OCI-LY3 (cell line): ENCODE results near the gene ANKFN1.

ENCODE experiments used
- H2AFZ ChIP-seq: fragments of 200-600, 300-600 bp; shearing (Covaris generic); 2 replicates; pipeline ENCODE4 v1.6.0; 2014; ENCODE audit warnings: antibody characterized with exemption, low read depth, low read length
- H3K27ac ChIP-seq: fragments of 200-600, 300-600 bp; sonication (generic); 2 replicates; pipeline ENCODE4 v1.5.1; 2014; ENCODE audit warnings: mild to moderate bottlenecking, low read length, moderate library complexity, mixed read lengths
- H3K27me3 ChIP-seq: fragments of 200-600, 300-600 bp; sonication (generic); 2 replicates; pipeline ENCODE4 v1.6.1; 2014; ENCODE audit warnings: low read depth, low read length, mixed read lengths
- H3K36me3 ChIP-seq: fragments of 200-600, 300-600 bp; sonication (generic); replicated peaks from 2 replicates; pipeline ENCODE3; 2014; ENCODE audit warnings: low read depth, low read length, mixed read lengths
- H3K4me1 ChIP-seq: fragments of 300-600, 200-600 bp; sonication (generic); 2 replicates; pipeline ENCODE4 v1.6.1; 2014; ENCODE audit warnings: low read length, mixed read lengths
- H3K4me2 ChIP-seq: fragments of 200-600, 300-600 bp; sonication (generic); 2 replicates; pipeline ENCODE4 v1.6.1; 2014; ENCODE audit warnings: low read length, mixed read lengths
- H3K4me3 ChIP-seq: fragments of 300-600, 200-600 bp; sonication (generic); 2 replicates; pipeline ENCODE4 v1.5.1; 2014; ENCODE audit warnings: antibody characterized with exemption, mild to moderate bottlenecking, low read length, moderate library complexity
- H3K79me2 ChIP-seq: fragments of 300-600, 200-600 bp; shearing (Covaris generic); 2 replicates; pipeline ENCODE4 v1.6.1; 2014; ENCODE audit warnings: mild to moderate bottlenecking, low read length, mixed read lengths
- H3K9ac ChIP-seq: fragments of 300-600, 200-600 bp; shearing (Covaris generic); 2 replicates; pipeline ENCODE4 v1.6.0; 2014; ENCODE audit warnings: mild to moderate bottlenecking, low read length, moderate library complexity
- H3K9me3 ChIP-seq: fragments of 200-600, 300-600 bp; shearing (Covaris generic); 2 replicates; pipeline ENCODE4 v1.6.1; 2014; ENCODE audit warnings: low read length, mixed read lengths; ENCODE audit not compliant: insufficient read depth
- H4K20me1 ChIP-seq: fragments of 200-600, 300-600 bp; sonication (generic); 2 replicates; pipeline ENCODE4 v1.6.1; 2016; ENCODE audit warnings: low read length, mixed read lengths; ENCODE audit not compliant: insufficient read depth
- EZH2phosphoT487 ChIP-seq: fragments of 200-600 bp; shearing (Covaris generic); IDR thresholded peaks from 2 replicates; pipeline ENCODE4 v1.6.1; 2018; ENCODE audit warnings: antibody characterized with exemption, mixed run types, low read depth
- TF ChIP-seq, protein P1 (sequence below): fragments of 200-600, 300-600 bp; sonication (generic); IDR thresholded peaks from 2 replicates; pipeline ENCODE4 v1.5.1; 2014; ENCODE audit warnings: antibody characterized with exemption, low read length, low read depth

Gene ANKFN1

DNA sequence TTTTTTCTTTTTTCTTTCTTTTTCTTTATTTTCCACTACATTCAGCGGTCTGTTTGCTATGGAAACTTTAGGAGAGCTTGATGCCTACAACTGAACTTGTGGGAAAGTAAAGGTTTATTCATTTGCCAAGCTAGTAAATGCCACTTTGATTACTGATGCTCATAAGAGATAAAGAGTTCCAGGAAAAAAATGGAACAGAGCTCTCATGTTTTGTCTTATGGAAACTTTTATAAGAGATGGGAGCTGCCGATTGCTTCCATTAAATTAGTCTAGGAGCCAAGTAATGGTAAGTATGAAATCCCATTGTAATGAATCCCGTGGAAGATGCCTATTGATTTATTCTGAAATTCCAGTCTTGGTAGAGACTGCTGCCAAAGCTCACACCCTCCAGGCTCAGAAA lies 7.1 kb downstream of the ANKFN1 start:
- TF ChIP-seq, protein P1, sequence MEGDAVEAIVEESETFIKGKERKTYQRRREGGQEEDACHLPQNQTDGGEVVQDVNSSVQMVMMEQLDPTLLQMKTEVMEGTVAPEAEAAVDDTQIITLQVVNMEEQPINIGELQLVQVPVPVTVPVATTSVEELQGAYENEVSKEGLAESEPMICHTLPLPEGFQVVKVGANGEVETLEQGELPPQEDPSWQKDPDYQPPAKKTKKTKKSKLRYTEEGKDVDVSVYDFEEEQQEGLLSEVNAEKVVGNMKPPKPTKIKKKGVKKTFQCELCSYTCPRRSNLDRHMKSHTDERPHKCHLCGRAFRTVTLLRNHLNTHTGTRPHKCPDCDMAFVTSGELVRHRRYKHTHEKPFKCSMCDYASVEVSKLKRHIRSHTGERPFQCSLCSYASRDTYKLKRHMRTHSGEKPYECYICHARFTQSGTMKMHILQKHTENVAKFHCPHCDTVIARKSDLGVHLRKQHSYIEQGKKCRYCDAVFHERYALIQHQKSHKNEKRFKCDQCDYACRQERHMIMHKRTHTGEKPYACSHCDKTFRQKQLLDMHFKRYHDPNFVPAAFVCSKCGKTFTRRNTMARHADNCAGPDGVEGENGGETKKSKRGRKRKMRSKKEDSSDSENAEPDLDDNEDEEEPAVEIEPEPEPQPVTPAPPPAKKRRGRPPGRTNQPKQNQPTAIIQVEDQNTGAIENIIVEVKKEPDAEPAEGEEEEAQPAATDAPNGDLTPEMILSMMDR, result no peak
- no peak for TF ChIP-seq EZH2phosphoT487
- Histone ChIP-seq H3K4me1 (no peaks in the 10 kb centered on the region), H3K4me3 (no peak overlapping the region), H3K27me3 (0 out of 2 replicates have a peak, but pooled peaks cover 13% of the 10 kb centered on the region), H4K20me1 (no peaks in the 10 kb centered on the region), H2AFZ (no peak overlapping the region), H3K4me2 (no peak overlapping the region), H3K9ac (no peak overlapping the region), H3K36me3 (no peaks in the 10 kb centered on the region), H3K27ac (no peak overlapping the region), H3K9me3 (no peaks in the 10 kb centered on the region), H3K79me2 (no peaks in the 10 kb centered on the region)

DNA sequence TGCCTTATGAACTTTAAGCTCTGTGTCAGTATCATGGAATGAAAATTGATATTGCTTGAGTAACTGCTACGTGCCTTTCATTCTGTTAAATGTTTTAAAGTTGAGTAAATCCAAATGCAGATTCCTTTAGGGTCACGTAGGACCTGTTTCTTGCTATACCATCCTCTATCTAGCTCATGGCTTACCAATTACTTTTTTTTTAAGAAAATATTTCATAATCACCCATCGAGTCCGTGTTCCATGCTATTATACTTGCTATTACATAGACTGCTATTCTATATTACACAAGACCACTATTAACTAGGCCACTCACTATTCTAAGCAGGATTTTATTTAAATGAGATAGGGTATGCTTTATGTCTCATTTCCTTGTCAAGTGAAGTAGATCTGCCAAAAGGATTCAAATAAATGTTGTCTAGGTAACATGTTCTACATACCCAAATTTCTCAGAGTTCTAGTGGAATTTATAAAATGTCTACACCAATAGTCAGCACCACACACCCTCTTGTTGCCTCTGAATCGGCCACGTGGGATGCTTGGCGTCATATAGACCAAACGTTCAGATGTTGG lies 11.9 kb downstream of the ANKFN1 start:
- 0 out of 2 replicates have a peak, but pooled peaks cover 14% of the 10 kb centered on the region for H3K27me3 ChIP-seq
- H2AFZ ChIP-seq, result no peak overlapping the region
- H3K79me2 ChIP-seq, result no peaks in the 10 kb centered on the region
- H3K9me3 ChIP-seq, result no peaks in the 10 kb centered on the region
- H3K9ac ChIP-seq, result no peak overlapping the region
- H3K4me2 ChIP-seq, result no peak overlapping the region
- H3K4me3 ChIP-seq, result no peak overlapping the region
- TF ChIP-seq, protein P1, result no peak
- no peak for TF ChIP-seq EZH2phosphoT487
- H3K36me3 ChIP-seq, result no peaks in the 10 kb centered on the region
- no peaks in the 10 kb centered on the region for H3K4me1 ChIP-seq
- no peaks in the 10 kb centered on the region for H4K20me1 ChIP-seq
- no peak overlapping the region for H3K27ac ChIP-seq

DNA sequence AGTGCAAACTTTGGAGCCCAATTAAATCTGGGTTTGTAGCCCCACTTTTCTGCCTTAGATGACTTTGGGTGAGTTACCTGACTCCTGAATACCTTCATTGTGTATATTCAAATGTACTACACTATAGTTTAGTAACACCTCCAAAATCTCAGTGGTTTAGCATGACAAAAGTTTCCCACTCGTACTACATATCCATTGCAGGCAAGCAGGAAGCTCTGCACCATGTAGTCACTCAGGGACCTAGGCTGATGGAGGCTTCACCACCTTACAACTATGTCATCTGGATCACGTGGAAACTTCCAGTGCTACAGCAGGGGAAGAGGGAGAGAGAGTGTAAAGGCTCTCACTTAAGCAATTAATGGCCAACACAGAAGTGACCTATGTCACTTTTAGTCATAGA lies 14.2 kb downstream of the ANKFN1 start:
- Histone ChIP-seq H4K20me1 (no peaks in the 10 kb centered on the region), H2AFZ (no peak overlapping the region), H3K27me3 (0 out of 2 replicates have a peak, but pooled peaks cover 10% of the 10 kb centered on the region), H3K4me1 (no peaks in the 10 kb centered on the region), H3K27ac (no peak overlapping the region), H3K36me3 (no peaks in the 10 kb centered on the region), H3K79me2 (no peaks in the 10 kb centered on the region), H3K9me3 (no peaks in the 10 kb centered on the region), H3K4me3 (no peak overlapping the region), H3K9ac (no peak overlapping the region), H3K4me2 (no peak overlapping the region)
- TF ChIP-seq, protein P1, result no peak
- no peak for TF ChIP-seq EZH2phosphoT487

DNA sequence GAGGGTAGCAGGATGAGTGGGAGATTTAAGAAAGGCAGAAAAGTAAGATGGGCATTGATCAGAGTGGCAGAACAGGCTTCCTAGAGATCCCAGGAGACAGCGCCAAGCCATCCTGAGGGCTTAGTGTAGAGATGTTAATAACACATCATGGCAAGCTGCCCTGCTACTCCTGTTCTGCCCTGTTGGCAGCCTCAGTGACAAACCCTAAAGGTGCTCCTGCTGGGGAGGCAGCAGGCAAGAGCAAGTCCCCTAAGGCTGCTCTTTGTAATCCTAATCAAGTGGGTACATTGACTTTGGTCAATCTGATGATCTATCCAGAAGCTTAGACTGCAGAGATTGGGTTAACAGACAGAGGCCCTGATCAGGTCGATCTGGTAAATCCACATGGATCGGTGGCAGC lies 16.3 kb downstream of the ANKFN1 start:
- Histone ChIP-seq H3K79me2 (no peaks in the 10 kb centered on the region), H3K4me2 (no peak overlapping the region), H3K27me3 (0 out of 2 replicates have a peak, but pooled peaks cover 4% of the 10 kb centered on the region), H4K20me1 (no peaks in the 10 kb centered on the region), H3K36me3 (no peaks in the 10 kb centered on the region), H3K9ac (no peak overlapping the region), H3K4me1 (no peaks in the 10 kb centered on the region), H3K9me3 (no peaks in the 10 kb centered on the region), H3K4me3 (no peak overlapping the region), H2AFZ (no peak overlapping the region), H3K27ac (no peak overlapping the region)
- TF ChIP-seq EZH2phosphoT487, result no peak
- TF ChIP-seq, protein P1, result no peak
